ENCODE data around the gene LMOD3. TPM values are rescaled to one million over a fixed set of nuclear protein-coding genes. Genes with fewer than 3 reads are reported as not detected.

LMOD3 gene
- total and polyA plus RNA-seq, 3 donors from 2014 or later, result 0.55 TPM; not detected in 2

GRCh38 chr3:69094467-69095205, 27.8 kb downstream of the LMOD3 start:
- DNase-seq, result no peak
- peaks cover 40% of the 10 kb centered on the region for H3K4me1 ChIP-seq
- 27 to 36% methylated on average over 8 of the region's 8 CpGs for WGBS, 2 donors
- intact Hi-C loops (cut with DNase I; ENCODE audit: low total_unique reads), result no loop called here
- H3K36me3 ChIP-seq (ENCODE audit: low read depth, missing control alignments), result no peaks in the 10 kb centered on the region
- H3K27ac ChIP-seq, result peak overlapping the region; percentile 56 to 77
- TF ChIP-seq POLR2A (IDR thresholded peaks at IDR 0.05), result no peak
- TF ChIP-seq, protein P1, sequence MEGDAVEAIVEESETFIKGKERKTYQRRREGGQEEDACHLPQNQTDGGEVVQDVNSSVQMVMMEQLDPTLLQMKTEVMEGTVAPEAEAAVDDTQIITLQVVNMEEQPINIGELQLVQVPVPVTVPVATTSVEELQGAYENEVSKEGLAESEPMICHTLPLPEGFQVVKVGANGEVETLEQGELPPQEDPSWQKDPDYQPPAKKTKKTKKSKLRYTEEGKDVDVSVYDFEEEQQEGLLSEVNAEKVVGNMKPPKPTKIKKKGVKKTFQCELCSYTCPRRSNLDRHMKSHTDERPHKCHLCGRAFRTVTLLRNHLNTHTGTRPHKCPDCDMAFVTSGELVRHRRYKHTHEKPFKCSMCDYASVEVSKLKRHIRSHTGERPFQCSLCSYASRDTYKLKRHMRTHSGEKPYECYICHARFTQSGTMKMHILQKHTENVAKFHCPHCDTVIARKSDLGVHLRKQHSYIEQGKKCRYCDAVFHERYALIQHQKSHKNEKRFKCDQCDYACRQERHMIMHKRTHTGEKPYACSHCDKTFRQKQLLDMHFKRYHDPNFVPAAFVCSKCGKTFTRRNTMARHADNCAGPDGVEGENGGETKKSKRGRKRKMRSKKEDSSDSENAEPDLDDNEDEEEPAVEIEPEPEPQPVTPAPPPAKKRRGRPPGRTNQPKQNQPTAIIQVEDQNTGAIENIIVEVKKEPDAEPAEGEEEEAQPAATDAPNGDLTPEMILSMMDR (IDR thresholded peaks at IDR 0.05), result no peak
- H3K27me3 ChIP-seq, result no peaks in the 10 kb centered on the region
- H3K9me3 ChIP-seq, result no peaks in the 10 kb centered on the region
- no peak overlapping the region for H3K4me3 ChIP-seq

GRCh38 chr3:69092030-69092516, 30.3 kb downstream of the LMOD3 start:
- H3K4me1 ChIP-seq, result peaks cover 54% of the 10 kb centered on the region
- 40 to 41% methylated on average over 4 of the region's 4 CpGs for WGBS, 2 donors
- peak overlapping the region; percentile 33 to 77 for H3K27ac ChIP-seq
- intact Hi-C loops (cut with DNase I; ENCODE audit: low total_unique reads), result no loop called here
- H3K9me3 ChIP-seq, result no peaks in the 10 kb centered on the region
- no peak overlapping the region for H3K4me3 ChIP-seq
- no peaks in the 10 kb centered on the region for H3K27me3 ChIP-seq
- no peak for TF ChIP-seq POLR2A (IDR thresholded peaks at IDR 0.05)
- TF ChIP-seq, protein P1 (IDR thresholded peaks at IDR 0.05), result no peak
- no peaks in the 10 kb centered on the region for H3K36me3 ChIP-seq (ENCODE audit: low read depth, missing control alignments)
- no peak for DNase-seq

DNA sequence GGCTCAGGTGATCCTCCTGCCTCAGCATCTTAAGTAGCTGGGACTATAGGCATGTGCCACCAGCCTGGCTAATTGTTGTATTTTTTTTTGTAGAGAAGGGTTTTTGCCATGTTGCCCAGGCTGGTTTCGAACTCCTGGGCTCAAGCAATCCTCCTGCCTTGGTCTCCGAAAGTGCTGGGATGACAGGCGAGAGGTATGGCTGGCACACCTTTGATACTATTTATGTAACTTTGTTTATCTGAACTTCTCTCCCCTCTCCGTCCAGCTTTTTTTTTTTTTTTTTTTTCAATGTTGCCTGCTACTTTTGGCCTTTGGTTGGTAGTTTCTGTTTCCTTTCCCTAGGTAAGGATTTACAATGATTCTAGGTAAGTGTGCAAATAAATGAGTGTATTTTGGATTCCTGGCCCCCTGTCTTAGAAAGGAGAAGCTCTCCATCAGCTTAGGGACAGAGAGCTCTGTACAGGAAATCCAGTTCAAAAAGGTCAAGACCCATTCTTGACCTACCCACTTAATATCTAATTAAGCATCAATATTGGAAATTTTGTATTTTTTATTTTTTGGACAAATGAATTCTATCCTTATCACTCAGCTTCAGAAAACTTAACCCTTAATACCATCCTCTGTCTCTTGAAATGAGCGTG, 30.9 kb downstream of the LMOD3 start:
- Histone ChIP-seq H3K27me3 (no peaks in the 10 kb centered on the region), H3K36me3 (ENCODE audit: low read depth, missing control alignments) (no peaks in the 10 kb centered on the region), H3K27ac (peak overlapping the region; percentile 33 to 77), H3K4me1 (peaks cover 60% of the 10 kb centered on the region), H3K4me3 (no peak overlapping the region), H3K9me3 (no peaks in the 10 kb centered on the region)
- WGBS, 2 donors, result 49 to 66% methylated on average over 5 of the region's 5 CpGs
- TF ChIP-seq, protein P1 (IDR thresholded peaks at IDR 0.05), result no peak
- no peak for TF ChIP-seq POLR2A (IDR thresholded peaks at IDR 0.05)
- no peak for DNase-seq
- intact Hi-C loops (cut with DNase I; ENCODE audit: low total_unique reads), result no loop called here

DNA sequence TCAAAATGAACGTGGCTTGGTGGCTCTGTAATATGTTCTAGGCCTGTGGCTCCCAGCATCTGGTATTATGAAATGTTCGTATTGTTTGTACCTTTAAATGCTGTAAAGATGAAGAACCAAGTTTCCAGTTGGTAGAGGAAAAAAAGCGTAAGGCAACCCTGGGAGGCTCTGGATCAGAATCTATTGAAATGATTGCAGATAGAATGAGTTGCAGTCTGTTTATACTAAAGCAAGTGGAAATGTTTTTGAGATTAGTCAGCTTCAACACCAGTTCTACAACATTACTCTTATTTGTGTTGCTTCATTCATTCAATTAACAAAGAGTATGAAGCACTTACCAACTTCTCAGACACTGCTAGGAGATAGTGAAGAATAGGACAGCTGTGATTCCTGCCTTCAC, 32.4 kb downstream of the LMOD3 start:
- no peak overlapping the region for H3K4me3 ChIP-seq
- no peaks in the 10 kb centered on the region for H3K9me3 ChIP-seq
- H3K4me1 ChIP-seq, result peaks cover 60% of the 10 kb centered on the region
- no peak for TF ChIP-seq POLR2A (IDR thresholded peaks at IDR 0.05)
- TF ChIP-seq, protein P1 (IDR thresholded peaks at IDR 0.05), result no peak
- H3K27me3 ChIP-seq, result no peaks in the 10 kb centered on the region
- DNase-seq, result no peak
- WGBS, 2 donors, result 71 to 72% methylated on average over 3 of the region's 3 CpGs
- no peak overlapping the region for H3K27ac ChIP-seq
- H3K36me3 ChIP-seq (ENCODE audit: low read depth, missing control alignments), result no peaks in the 10 kb centered on the region
- intact Hi-C loops (cut with DNase I; ENCODE audit: low total_unique reads), result no loop called here

All from testis (tissue), 3 donors.